HepG2 (cell line): ENCODE measurements around the gene IL15RA. TPM values are rescaled to one million over a fixed set of nuclear protein-coding genes. Genes with fewer than 3 reads are reported as not detected.

ENCODE experiments used
- ATAC-seq: fragments of 200-7000 bp; cut with Tn5 transposase; 3 replicates; pipeline ENCODE4 v1.9.1; 2020; ENCODE audit warnings: mild to moderate bottlenecking, moderate library complexity
- BruUV-seq: library from RNA; stranded (reverse); fragments of 400-500 nt; replicated peaks from 2 replicates; lab custom pipeline; 2021; lab: Mats Ljungman, UMichigan
- CTCF ChIA-PET: fragments of 300-600 bp; formaldehyde crosslinking; extraction: SDS; loops from one replicate; lab custom pipeline; 2021; ENCODE audit warnings: low total read pairs, inconsistent platforms, low intra/inter-chr PET ratio; lab: Yijun Ruan, JAX
- POLR2A ChIA-PET: fragments of 350-600 bp; sonication (Branson Sonifier 250); formaldehyde crosslinking; loops from one replicate; lab custom pipeline; 2020; ENCODE audit warnings: antibody characterized with exemption, inconsistent platforms; lab: Yijun Ruan, JAX
- DNase-seq: peaks from one replicate; pipeline ENCODE4 v3.0.0-alpha.2; 2015; ENCODE audit warnings: low spot score
- FAIRE-seq: peaks from 3 replicates; lab custom pipeline; 2011; peaks lifted over from hg19 to GRCh38; lab: Jason Lieb, UNC
- H2AFZ ChIP-seq: one replicate; pipeline ENCODE4 v1.6.1; 2011; ENCODE audit warnings: low read length, inconsistent platforms
- H3K27ac ChIP-seq: fragments of 300-600 bp; 3 replicates; pipeline ENCODE4 v1.8.0; 2011; ENCODE audit warnings: mixed run types, mild to moderate bottlenecking, mixed read lengths, low read length, inconsistent platforms; ENCODE audit not compliant: insufficient read depth; ENCODE audit errors: extremely low read length
- H3K27me3 ChIP-seq, 2 experiments: fragments of 200-600 bp in 1 of 2; 2 replicates in 1 of 2; 3 replicates in 1 of 2; pipeline versions ENCODE4 v1.6.0 to v1.8.0; 2011; ENCODE audit warnings: low read length in 2 of 2, mild to moderate bottlenecking in 2 of 2, moderate library complexity in 2 of 2, inconsistent platforms in 1 of 2; ENCODE audit not compliant: insufficient read depth in 2 of 2, control insufficient read depth in 1 of 2
- H3K36me3 ChIP-seq, 2 experiments: fragments of 200-600 bp in 1 of 2; replicated peaks in 1 of 2; 2 replicates in 1 of 2; 3 replicates in 1 of 2; pipeline versions ENCODE4 v1.5.1 to v1.8.0; 2011; ENCODE audit warnings: low read length in 2 of 2, inconsistent platforms in 1 of 2; ENCODE audit not compliant: insufficient read depth in 2 of 2, control insufficient read depth in 1 of 2
- H3K4me1 ChIP-seq: 2 replicates; pipeline ENCODE4 v1.5.1; 2012; ENCODE audit warnings: low read length, inconsistent platforms; ENCODE audit not compliant: insufficient read depth
- H3K4me2 ChIP-seq: 2 replicates; pipeline ENCODE4 v1.6.0; 2011; ENCODE audit warnings: low read depth, low read length, inconsistent platforms
- H3K4me3 ChIP-seq, 3 experiments: fragments of 200-600 bp in 1 of 3; sonication (generic), shearing (Covaris generic) in 1 of 3; replicated peaks in 1 of 3; 2 replicates each; pipeline ENCODE4 v1.5.1; 2011 to 2016; ENCODE audit warnings: low read length in 3 of 3, inconsistent platforms in 2 of 3, low read depth in 2 of 3, mild to moderate bottlenecking in 2 of 3, control low read depth in 1 of 3, mixed read lengths in 1 of 3; ENCODE audit not compliant: insufficient read depth in 1 of 3
- H3K79me2 ChIP-seq: one replicate; pipeline ENCODE4 v1.6.1; 2011; ENCODE audit warnings: low read length, inconsistent platforms; ENCODE audit not compliant: insufficient read depth
- H3K9ac ChIP-seq: 2 replicates; pipeline ENCODE4 v1.6.0; 2011; ENCODE audit warnings: mild to moderate bottlenecking, low read depth, low read length, inconsistent platforms; ENCODE audit not compliant: insufficient read depth
- H3K9me3 ChIP-seq: 2 replicates; pipeline ENCODE4 v1.5.1; 2012; ENCODE audit warnings: mild to moderate bottlenecking, low read length
- H4K20me1 ChIP-seq: 2 replicates; pipeline ENCODE4 v1.6.0; 2011; ENCODE audit warnings: inconsistent platforms, mild to moderate bottlenecking, low read length, moderate library complexity; ENCODE audit not compliant: insufficient read depth
- DMAP1 ChIP-seq: IDR thresholded peaks from 2 replicates; pipeline ENCODE4 v1.6.1; 2016
- GTF2F1 ChIP-seq: fragments of 150-350 bp; IDR thresholded peaks from 2 replicates; pipeline ENCODE4 v1.6.1; 2014; ENCODE audit warnings: low read length
- HOXA5 ChIP-seq: sonication (generic); formaldehyde crosslinking; IDR thresholded peaks from 2 replicates; pipeline ENCODE4 v1.4.0; 2020; ENCODE audit warnings: missing genetic modification reagents
- JARID2 ChIP-seq: sonication (generic); formaldehyde crosslinking; IDR thresholded peaks from 2 replicates; pipeline ENCODE4 v1.8.1; 2023; ENCODE audit warnings: missing genetic modification reagents, inconsistent platforms; ENCODE audit not compliant: insufficient replicate concordance
- KDM1A ChIP-seq: IDR thresholded peaks from 2 replicates; pipeline ENCODE4 v1.6.1; 2016; ENCODE audit warnings: missing compliant biosample characterization
- MTA3 ChIP-seq: sonication (generic); formaldehyde crosslinking; IDR thresholded peaks from 2 replicates; pipeline ENCODE4 v1.4.0; 2020; ENCODE audit warnings: missing genetic modification reagents
- PHF8 ChIP-seq: sonication (generic); formaldehyde crosslinking; IDR thresholded peaks from 2 replicates; pipeline ENCODE4 v1.5.0; 2020; ENCODE audit warnings: missing genetic modification reagents
- ZFP1 ChIP-seq: IDR thresholded peaks from 2 replicates; pipeline ENCODE4 v1.6.1; 2016
- ZSCAN9 ChIP-seq: IDR thresholded peaks from 2 replicates; pipeline ENCODE4 v1.6.1; 2016; ENCODE audit warnings: borderline replicate concordance
- WGBS: methylation state at CpG from one replicate; pipeline ENCODE4 v1.1.6; 2017; ENCODE audit warnings: low lambda C conversion rate; 5-methylcytosine and 5-hydroxymethylcytosine counted together
- in situ Hi-C: cut with HindIII; loops from 2 replicates; pipeline ENCODE4 v1.10.0; 2017; ENCODE audit warnings: low pct_unique_long_range_greater_than_20kb; ENCODE audit not compliant: extremely low pct_ligation_motif_present
- intact Hi-C: fragments of 100-400 bp; cut with micrococcal nuclease; formaldehyde crosslinking; loops from one replicate; pipeline ENCODE4 v1.10.0; 2022; ENCODE audit not compliant: unreplicated experiment
- polyA plus RNA-seq, 8 experiments: library from polyadenylated mRNA; depleted of rRNA in 3 of 8; stranded (reverse) in 7 of 8; unstranded in 1 of 8; fragments of >200 nt; fragmentation: Illumina TruSeq in 4 of 8; extraction: Trizol in 4 of 8; gene quantifications; 2 replicates each; pipeline versions ENCODE4 v1.2.1 to v1.2.3, GENCODE V29; 2011 to 2016; ENCODE audit warnings: low read depth in 4 of 8, missing spikeins in 1 of 8, mixed read lengths in 1 of 8; ENCODE audit not compliant: insufficient read depth in 1 of 8
- total RNA-seq, 5 experiments: library from RNA; depleted of rRNA; stranded (reverse); fragments of >200 nt; fragmentation: Illumina TruSeq; extraction: Trizol; gene quantifications; 2 replicates each; pipeline ENCODE4 v1.2.3, GENCODE V29; 2016; ENCODE audit warnings: low read depth in 1 of 5
- TF ChIP-seq, protein P1 (sequence below), 2 experiments: sonication (generic) in 1 of 2; formaldehyde crosslinking in 1 of 2; IDR thresholded peaks; 2 replicates each; pipeline versions ENCODE4 v1.4.0 to v1.6.1; 2018 to 2020; ENCODE audit warnings: missing genetic modification reagents in 2 of 2, borderline replicate concordance in 1 of 2, low read depth in 1 of 2, mild to moderate bottlenecking in 1 of 2, missing biosample characterization in 1 of 2
- TF ChIP-seq, protein P2 (sequence below): sonication (generic); formaldehyde crosslinking; IDR thresholded peaks from 2 replicates; pipeline ENCODE4 v1.4.0; 2020; ENCODE audit warnings: missing genetic modification reagents
- TF ChIP-seq, protein P3 (sequence below): sonication (generic); formaldehyde crosslinking; IDR thresholded peaks from 2 replicates; pipeline ENCODE4 v1.5.1; 2020; ENCODE audit warnings: missing genetic modification reagents, mild to moderate bottlenecking, borderline replicate concordance
- TF ChIP-seq, protein P4 (sequence below): fragments of 450-650 bp; IDR thresholded peaks from 2 replicates; pipeline ENCODE4 v1.6.1; 2017; ENCODE audit warnings: mild to moderate bottlenecking
- TF ChIP-seq, protein P5 (sequence below): sonication (generic); formaldehyde crosslinking; IDR thresholded peaks from 2 replicates; pipeline ENCODE4 v1.8.0; 2022; ENCODE audit warnings: mild to moderate bottlenecking, missing genetic modification reagents, borderline replicate concordance

The IL15RA gene
- total and polyA plus RNA-seq, 2 of the 13 experiments (the other 11 are each of a cell fraction or from before 2014, with no cell fraction given): 0.53 to 0.77 TPM

DNA sequence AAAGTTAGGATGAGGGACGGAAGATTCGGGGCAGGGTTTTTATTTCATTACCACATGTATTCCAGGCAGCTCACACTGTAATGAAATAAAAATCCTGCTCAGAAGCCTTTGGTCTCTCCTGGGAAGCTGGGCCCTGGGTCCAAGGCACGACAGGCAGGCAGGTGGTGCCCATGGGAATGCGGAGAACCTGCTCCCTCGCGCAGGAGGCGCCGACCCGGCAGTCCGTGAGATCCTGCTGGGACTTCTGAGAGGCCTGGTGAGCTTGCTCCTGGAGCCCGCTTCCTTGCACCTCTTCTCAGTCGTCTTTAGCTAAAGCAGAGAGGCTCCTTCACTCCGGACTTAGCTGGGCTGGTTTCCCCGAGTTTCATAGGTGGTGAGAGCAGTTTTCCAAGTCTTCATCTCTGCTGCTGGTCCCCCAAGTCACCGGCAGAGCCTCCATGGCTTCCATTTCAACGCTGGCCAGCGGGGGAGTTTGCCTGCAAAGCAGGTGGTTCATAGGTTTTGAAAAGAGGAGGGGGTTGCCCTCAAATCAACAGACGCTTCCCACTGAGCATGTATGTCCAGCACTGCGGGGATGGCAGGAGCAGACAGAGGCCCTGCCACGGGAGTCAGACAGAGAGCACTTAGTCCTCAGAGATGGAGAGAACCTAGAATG is 24.5 kb downstream of the IL15RA start (continued):
- TF ChIP-seq, protein P1, sequence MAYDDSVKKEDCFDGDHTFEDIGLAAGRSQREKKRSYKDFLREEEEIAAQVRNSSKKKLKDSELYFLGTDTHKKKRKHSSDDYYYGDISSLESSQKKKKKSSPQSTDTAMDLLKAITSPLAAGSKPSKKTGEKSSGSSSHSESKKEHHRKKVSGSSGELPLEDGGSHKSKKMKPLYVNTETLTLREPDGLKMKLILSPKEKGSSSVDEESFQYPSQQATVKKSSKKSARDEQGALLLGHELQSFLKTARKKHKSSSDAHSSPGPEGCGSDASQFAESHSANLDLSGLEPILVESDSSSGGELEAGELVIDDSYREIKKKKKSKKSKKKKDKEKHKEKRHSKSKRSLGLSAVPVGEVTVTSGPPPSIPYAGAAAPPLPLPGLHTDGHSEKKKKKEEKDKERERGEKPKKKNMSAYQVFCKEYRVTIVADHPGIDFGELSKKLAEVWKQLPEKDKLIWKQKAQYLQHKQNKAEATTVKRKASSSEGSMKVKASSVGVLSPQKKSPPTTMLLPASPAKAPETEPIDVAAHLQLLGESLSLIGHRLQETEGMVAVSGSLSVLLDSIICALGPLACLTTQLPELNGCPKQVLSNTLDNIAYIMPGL (CRISPR knock-in tag; IDR thresholded peaks at IDR 0.05; ENCODE audit: borderline replicate concordance in 1 of 2, low read depth in 1 of 2): no peak

DNA sequence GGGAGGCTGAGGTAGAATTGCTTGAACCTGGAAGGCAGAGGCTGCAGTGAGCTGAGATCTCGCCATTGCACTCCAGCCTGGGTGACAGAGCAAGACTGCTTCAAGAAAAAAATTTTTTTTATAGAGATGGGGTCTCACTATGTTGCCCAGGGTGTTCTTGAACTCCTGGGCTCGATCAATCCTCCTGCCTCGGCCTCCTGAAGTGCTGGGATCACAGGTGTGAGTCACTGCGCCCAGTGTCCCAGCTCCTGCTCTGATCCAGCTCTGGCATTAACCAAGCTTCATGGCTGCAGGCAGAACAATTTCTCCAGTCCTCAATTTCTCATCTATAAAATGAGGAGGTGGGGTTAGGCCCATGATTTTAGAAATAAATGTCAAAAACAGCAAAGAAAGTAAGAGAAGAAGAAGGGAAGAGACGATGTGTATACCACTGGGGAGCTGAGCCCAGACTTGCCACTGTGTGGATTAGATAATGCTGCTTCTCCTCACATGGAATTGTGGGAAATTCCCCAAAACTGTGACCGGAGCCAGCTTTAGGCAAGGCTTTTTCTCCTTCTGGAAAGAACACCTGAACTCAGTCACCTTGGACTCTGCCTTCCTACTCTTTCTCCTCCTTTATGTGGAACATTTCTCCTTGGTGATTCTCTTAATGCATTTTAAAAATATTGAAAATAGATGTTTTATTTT is 25.5 kb downstream of the IL15RA start:
- no peak for FAIRE-seq
- Histone ChIP-seq H3K9ac (no peak overlapping the region), H3K36me3 (no peaks in the 10 kb centered on the region), H3K9me3 (no peaks in the 10 kb centered on the region), H3K79me2 (no peaks in the 10 kb centered on the region), H2AFZ (no peak overlapping the region), H3K4me2 (no peak overlapping the region), H3K27me3 (peaks cover 0 to 32% of the 10 kb centered on the region in 2 experiments; a peak in 4 of 5 replicates), H3K4me1 (no peaks in the 10 kb centered on the region), H4K20me1 (no peaks in the 10 kb centered on the region), H3K4me3 (no peak overlapping the region), H3K27ac (no peak overlapping the region)
- intact Hi-C loops: no loop called here
- no peak for ATAC-seq
- DNase-seq: no peak
- ChIA-PET CTCF (no interaction called here), POLR2A (no interaction called here)
- no TSS peak for BruUV-seq
- in situ Hi-C loops: no loop called here
- 41% methylated on average over 6 of the region's 6 CpGs for WGBS
- TF ChIP-seq JARID2 (no peak), MTA3 (no peak), GTF2F1 (no peak), DMAP1 (CRISPR knock-in tag) (no peak), ZFP1 (CRISPR knock-in tag) (no peak), ZSCAN9 (CRISPR knock-in tag) (no peak), HOXA5 (CRISPR knock-in tag) (no peak), KDM1A (CRISPR knock-in tag) (no peak), PHF8 (CRISPR knock-in tag) (no peak)
- TF ChIP-seq, protein P2, sequence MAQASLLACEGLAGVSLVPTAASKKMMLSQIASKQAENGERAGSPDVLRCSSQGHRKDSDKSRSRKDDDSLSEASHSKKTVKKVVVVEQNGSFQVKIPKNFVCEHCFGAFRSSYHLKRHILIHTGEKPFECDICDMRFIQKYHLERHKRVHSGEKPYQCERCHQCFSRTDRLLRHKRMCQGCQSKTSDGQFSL (CRISPR knock-in tag): no peak
- TF ChIP-seq, protein P3, sequence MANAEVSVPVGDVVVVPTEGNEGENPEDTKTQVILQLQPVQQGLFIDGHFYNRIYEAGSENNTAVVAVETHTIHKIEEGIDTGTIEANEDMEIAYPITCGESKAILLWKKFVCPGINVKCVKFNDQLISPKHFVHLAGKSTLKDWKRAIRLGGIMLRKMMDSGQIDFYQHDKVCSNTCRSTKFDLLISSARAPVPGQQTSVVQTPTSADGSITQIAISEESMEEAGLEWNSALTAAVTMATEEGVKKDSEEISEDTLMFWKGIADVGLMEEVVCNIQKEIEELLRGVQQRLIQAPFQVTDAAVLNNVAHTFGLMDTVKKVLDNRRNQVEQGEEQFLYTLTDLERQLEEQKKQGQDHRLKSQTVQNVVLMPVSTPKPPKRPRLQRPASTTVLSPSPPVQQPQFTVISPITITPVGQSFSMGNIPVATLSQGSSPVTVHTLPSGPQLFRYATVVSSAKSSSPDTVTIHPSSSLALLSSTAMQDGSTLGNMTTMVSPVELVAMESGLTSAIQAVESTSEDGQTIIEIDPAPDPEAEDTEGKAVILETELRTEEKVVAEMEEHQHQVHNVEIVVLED (CRISPR knock-in tag): no peak
- TF ChIP-seq, protein P4, sequence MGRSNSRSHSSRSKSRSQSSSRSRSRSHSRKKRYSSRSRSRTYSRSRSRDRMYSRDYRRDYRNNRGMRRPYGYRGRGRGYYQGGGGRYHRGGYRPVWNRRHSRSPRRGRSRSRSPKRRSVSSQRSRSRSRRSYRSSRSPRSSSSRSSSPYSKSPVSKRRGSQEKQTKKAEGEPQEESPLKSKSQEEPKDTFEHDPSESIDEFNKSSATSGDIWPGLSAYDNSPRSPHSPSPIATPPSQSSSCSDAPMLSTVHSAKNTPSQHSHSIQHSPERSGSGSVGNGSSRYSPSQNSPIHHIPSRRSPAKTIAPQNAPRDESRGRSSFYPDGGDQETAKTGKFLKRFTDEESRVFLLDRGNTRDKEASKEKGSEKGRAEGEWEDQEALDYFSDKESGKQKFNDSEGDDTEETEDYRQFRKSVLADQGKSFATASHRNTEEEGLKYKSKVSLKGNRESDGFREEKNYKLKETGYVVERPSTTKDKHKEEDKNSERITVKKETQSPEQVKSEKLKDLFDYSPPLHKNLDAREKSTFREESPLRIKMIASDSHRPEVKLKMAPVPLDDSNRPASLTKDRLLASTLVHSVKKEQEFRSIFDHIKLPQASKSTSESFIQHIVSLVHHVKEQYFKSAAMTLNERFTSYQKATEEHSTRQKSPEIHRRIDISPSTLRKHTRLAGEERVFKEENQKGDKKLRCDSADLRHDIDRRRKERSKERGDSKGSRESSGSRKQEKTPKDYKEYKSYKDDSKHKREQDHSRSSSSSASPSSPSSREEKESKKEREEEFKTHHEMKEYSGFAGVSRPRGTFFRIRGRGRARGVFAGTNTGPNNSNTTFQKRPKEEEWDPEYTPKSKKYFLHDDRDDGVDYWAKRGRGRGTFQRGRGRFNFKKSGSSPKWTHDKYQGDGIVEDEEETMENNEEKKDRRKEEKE: no peak
- TF ChIP-seq, protein P5, sequence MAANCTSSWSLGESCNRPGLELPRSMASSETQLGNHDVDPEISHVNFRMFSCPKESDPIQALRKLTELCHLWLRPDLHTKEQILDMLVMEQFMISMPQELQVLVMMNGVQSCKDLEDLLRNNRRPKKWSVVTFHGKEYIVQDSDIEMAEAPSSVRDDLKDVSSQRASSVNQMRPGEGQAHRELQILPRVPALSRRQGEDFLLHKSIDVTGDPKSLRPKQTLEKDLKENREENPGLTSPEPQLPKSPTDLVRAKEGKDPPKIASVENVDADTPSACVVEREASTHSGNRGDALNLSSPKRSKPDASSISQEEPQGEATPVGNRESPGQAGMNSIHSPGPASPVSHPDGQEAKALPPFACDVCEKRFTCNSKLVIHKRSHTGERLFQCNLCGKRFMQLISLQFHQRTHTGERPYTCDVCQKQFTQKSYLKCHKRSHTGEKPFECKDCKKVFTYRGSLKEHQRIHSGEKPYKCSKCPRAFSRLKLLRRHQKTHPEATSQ (CRISPR knock-in tag): no peak
